PC-9 (cell line): ENCODE measurements around the gene TMEM17. TPM values are rescaled to one million over a fixed set of nuclear protein-coding genes. Genes with fewer than 3 reads are reported as not detected.

Source experiments
- BruUV-seq: library from RNA; stranded (reverse); fragments of 400-500 nt; replicated peaks from 2 replicates; lab custom pipeline; 2021; lab: Mats Ljungman, UMichigan
- CTCF ChIA-PET: fragments of 300-600 bp; sonication (Branson Sonifier 250); formaldehyde crosslinking; loops from one replicate; lab custom pipeline; 2022; ENCODE audit warnings: antibody characterized with exemption; lab: Charles Lee
- POLR2A ChIA-PET: fragments of 300-600 bp; sonication (Branson Sonifier 250); formaldehyde crosslinking; loops from one replicate; lab custom pipeline; 2022; ENCODE audit warnings: antibody characterized with exemption; ENCODE audit not compliant: unreplicated experiment; lab: Charles Lee
- DNase-seq, 2 experiments: peaks; one replicate each; pipeline versions ENCODE4 v3.0.0 to v3.0.0-alpha.2; 2015 to 2022; ENCODE audit warnings: mixed read lengths in 1 of 2
- H2AFZ ChIP-seq: fragments of 200-600 bp; sonication (generic); 2 replicates; pipeline ENCODE4 v1.8.1; 2017; ENCODE audit warnings: antibody characterized with exemption
- H3F3A ChIP-seq: fragments of 200-600 bp; sonication (generic); 2 replicates; pipeline ENCODE4 v1.8.1; 2017; ENCODE audit warnings: antibody characterized with exemption, mild to moderate bottlenecking, low read depth; ENCODE audit not compliant: insufficient read depth
- H3K27ac ChIP-seq: fragments of 200-600 bp; sonication (generic); 2 replicates; pipeline ENCODE4 v1.6.1; 2016; ENCODE audit warnings: mixed run types
- H3K27me3 ChIP-seq: fragments of 200-600 bp; sonication (generic); 2 replicates; pipeline ENCODE4 v1.6.1; 2016; ENCODE audit warnings: low read depth, mixed run types; ENCODE audit not compliant: insufficient read depth
- H3K36me3 ChIP-seq: fragments of 200-600 bp; sonication (generic); 2 replicates; pipeline ENCODE4 v1.6.1; 2016; ENCODE audit warnings: low read depth, mixed run types
- H3K4me1 ChIP-seq: fragments of 200-600 bp; sonication (generic); replicated peaks from 2 replicates; pipeline ENCODE4 v1.6.1; 2016; ENCODE audit warnings: mixed run types; ENCODE audit not compliant: insufficient read depth
- H3K4me2 ChIP-seq: fragments of 200-600 bp; sonication (generic); 2 replicates; pipeline ENCODE4 v1.6.1; 2017; ENCODE audit warnings: mixed run types
- H3K4me3 ChIP-seq: fragments of 200-600 bp; sonication (generic); 2 replicates; pipeline ENCODE4 v1.6.1; 2016; ENCODE audit warnings: mixed run types
- H3K79me2 ChIP-seq: fragments of 200-600 bp; sonication (generic); 2 replicates; pipeline ENCODE4 v1.6.1; 2017; ENCODE audit warnings: low read depth, mixed run types
- H3K9me2 ChIP-seq: fragments of 200-600 bp; sonication (generic); 2 replicates; pipeline ENCODE4 v1.8.1; 2017; ENCODE audit warnings: mild to moderate bottlenecking; ENCODE audit not compliant: insufficient read depth
- H3K9me3 ChIP-seq: fragments of 200-600 bp; sonication (generic); 2 replicates; pipeline ENCODE4 v1.8.1; 2016; ENCODE audit warnings: low read depth; ENCODE audit not compliant: insufficient read depth
- H4K20me1 ChIP-seq: fragments of 200-600 bp; sonication (generic); 2 replicates; pipeline ENCODE4 v1.8.1; 2017; ENCODE audit not compliant: insufficient read depth
- EZH2 ChIP-seq: fragments of 200-600 bp; sonication (generic); IDR thresholded peaks from 2 replicates; pipeline ENCODE4 v1.8.0; 2017; ENCODE audit warnings: antibody characterized with exemption, low read depth
- intact Hi-C: fragments of 100-400 bp; cut with micrococcal nuclease; formaldehyde crosslinking; loops from one replicate; pipeline ENCODE4 v1.10.0; 2022; ENCODE audit not compliant: unreplicated experiment
- total RNA-seq: library from RNA; stranded (reverse); gene quantifications from 2 replicates; pipeline ENCODE4 v1.2.3, GENCODE V29; 2021
- TF ChIP-seq, protein P1 (sequence below): fragments of 200-600 bp; sonication (generic); conservative IDR thresholded peaks from 2 replicates; pipeline ENCODE4 v1.6.1; 2017; ENCODE audit warnings: mixed run types, antibody characterized with exemption, mild to moderate bottlenecking, moderate library complexity

Gene TMEM17
- total RNA-seq, 1 experiment from 2014 or later = 11.0 TPM

DNA sequence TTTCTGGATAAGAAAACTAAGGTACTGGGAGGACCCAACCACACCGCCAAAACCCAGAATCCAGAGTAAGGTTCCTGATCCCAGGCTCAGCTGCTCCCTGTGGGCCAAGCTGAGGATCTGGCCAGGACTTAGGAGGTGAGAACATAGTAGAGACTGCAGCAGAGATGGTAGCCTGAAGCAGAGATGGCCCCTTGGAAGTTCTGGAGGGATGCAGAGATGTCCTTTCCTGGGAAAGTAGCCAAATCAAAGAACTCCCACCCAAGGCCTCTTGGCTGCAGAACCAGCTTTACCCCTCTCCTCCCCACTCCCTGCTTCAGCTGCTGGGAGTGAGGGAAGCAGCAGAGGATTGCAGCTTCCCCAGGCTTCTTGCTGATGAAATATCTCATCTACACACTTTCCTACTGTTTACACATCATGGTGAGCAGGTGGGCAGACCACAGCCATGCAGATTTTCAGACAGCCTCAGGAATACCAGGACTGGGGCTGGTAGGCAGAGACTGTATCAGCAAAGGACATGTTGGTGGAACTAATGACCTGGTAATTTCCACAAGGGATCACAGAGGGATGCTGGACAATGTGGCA is 32.7 kb downstream of the TMEM17 start:
- H3K27ac ChIP-seq = no peak overlapping the region
- CTCF ChIA-PET = no interaction called here
- H3K4me3 ChIP-seq = no peak overlapping the region
- no peaks in the 10 kb centered on the region; the same call in 1 of the 2 replicates for H3F3A ChIP-seq
- no peak for DNase-seq
- no peaks in the 10 kb centered on the region for H3K4me1 ChIP-seq
- H4K20me1 ChIP-seq = no peaks in the 10 kb centered on the region
- TF ChIP-seq, protein P1, sequence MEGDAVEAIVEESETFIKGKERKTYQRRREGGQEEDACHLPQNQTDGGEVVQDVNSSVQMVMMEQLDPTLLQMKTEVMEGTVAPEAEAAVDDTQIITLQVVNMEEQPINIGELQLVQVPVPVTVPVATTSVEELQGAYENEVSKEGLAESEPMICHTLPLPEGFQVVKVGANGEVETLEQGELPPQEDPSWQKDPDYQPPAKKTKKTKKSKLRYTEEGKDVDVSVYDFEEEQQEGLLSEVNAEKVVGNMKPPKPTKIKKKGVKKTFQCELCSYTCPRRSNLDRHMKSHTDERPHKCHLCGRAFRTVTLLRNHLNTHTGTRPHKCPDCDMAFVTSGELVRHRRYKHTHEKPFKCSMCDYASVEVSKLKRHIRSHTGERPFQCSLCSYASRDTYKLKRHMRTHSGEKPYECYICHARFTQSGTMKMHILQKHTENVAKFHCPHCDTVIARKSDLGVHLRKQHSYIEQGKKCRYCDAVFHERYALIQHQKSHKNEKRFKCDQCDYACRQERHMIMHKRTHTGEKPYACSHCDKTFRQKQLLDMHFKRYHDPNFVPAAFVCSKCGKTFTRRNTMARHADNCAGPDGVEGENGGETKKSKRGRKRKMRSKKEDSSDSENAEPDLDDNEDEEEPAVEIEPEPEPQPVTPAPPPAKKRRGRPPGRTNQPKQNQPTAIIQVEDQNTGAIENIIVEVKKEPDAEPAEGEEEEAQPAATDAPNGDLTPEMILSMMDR = no peak
- TF ChIP-seq EZH2 = no peak
- intact Hi-C loops = no loop called here
- H3K79me2 ChIP-seq = no peaks in the 10 kb centered on the region
- no peaks in the 10 kb centered on the region for H3K36me3 ChIP-seq
- H2AFZ ChIP-seq = no peak overlapping the region
- H3K27me3 ChIP-seq = no peaks in the 10 kb centered on the region
- no peak overlapping the region for H3K4me2 ChIP-seq
- no TSS peak for BruUV-seq
- POLR2A ChIA-PET = no interaction called here
- H3K9me2 ChIP-seq = no peaks in the 10 kb centered on the region
- H3K9me3 ChIP-seq = no peaks in the 10 kb centered on the region

DNA sequence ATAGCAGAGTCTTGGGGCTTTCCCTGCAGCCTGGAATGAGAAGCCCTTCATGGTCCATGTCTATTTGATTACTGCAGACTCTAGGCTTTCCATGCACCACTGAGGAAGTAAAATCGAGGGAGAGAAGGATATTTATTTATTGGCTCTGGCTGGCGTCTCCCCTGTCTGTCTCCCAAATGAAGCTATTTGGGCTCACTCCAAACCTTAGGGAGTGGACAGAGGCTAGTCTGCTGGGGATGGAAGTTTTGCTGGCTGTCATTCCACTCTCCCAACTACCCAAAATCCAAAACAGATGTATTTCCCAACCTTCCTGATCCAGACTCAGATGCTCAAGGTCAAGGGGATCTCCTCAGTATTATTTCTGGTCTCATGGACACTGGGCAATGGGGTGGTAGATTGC is 33.7 kb downstream of the TMEM17 start:
- BruUV-seq = no TSS peak
- Histone ChIP-seq H4K20me1 (no peaks in the 10 kb centered on the region), H3K79me2 (no peaks in the 10 kb centered on the region), H3K4me1 (no peaks in the 10 kb centered on the region), H3K9me2 (no peaks in the 10 kb centered on the region), H3F3A (no peaks in the 10 kb centered on the region), H3K4me2 (no peak overlapping the region), H3K27ac (no peak overlapping the region), H3K27me3 (no peaks in the 10 kb centered on the region), H3K4me3 (no peak overlapping the region), H3K9me3 (no peaks in the 10 kb centered on the region), H2AFZ (no peak overlapping the region), H3K36me3 (no peaks in the 10 kb centered on the region)
- ChIA-PET POLR2A (no interaction called here), CTCF (no interaction called here)
- no peak for DNase-seq
- intact Hi-C loops = no loop called here
- no peak for TF ChIP-seq EZH2
- TF ChIP-seq, protein P1 = no peak

DNA sequence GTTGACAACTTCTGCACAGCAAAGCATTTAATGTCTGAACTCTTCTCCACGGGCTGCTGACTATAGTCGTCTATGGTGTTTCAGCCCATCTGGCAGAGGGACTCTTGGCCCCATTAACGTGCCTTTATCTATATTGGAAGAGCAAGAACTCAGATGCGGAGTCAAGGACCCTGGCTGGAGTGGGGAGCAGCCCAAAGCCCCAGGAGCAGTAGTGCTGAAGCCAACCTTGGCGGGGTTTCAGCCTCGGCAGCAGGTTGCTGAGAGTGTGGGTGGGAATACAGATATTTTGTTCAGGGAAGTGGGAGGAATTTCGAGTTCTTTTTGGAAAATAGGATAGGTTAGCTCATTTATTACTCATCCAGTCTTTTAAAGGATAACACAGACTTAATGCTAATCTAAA is 34.2 kb downstream of the TMEM17 start:
- no peaks in the 10 kb centered on the region for H3K36me3 ChIP-seq
- no peak overlapping the region for H3K27ac ChIP-seq
- H3K9me3 ChIP-seq = no peaks in the 10 kb centered on the region
- H4K20me1 ChIP-seq = no peaks in the 10 kb centered on the region
- H3F3A ChIP-seq = no peaks in the 10 kb centered on the region
- no peak overlapping the region for H3K4me2 ChIP-seq
- no peak for DNase-seq
- no peaks in the 10 kb centered on the region for H3K27me3 ChIP-seq
- no peak overlapping the region for H2AFZ ChIP-seq
- ChIA-PET CTCF (no interaction called here), POLR2A (no interaction called here)
- BruUV-seq = no TSS peak
- intact Hi-C loops = no loop called here
- H3K79me2 ChIP-seq = no peaks in the 10 kb centered on the region
- H3K4me3 ChIP-seq = no peak overlapping the region
- no peaks in the 10 kb centered on the region for H3K9me2 ChIP-seq
- H3K4me1 ChIP-seq = no peaks in the 10 kb centered on the region
- TF ChIP-seq, protein P1 = no peak
- no peak for TF ChIP-seq EZH2
